LHCN-M2 (cell line): Measurements from ENCODE around the gene PPP4R2. TPM values are rescaled to one million over a fixed set of nuclear protein-coding genes. Genes with fewer than 3 reads are reported as not detected.

Experiments
- DNase-seq: peaks from one replicate; pipeline ENCODE4 v3.0.0-alpha.2; 2012; ENCODE audit warnings: low read depth
- polyA plus RNA-seq: library from polyadenylated mRNA; unstranded; fragments of >200 nt; gene quantifications from one replicate; pipeline ENCODE4 v1.2.1, GENCODE V29; 2012; ENCODE audit warnings: missing spikeins
- total RNA-seq: library from RNA; depleted of rRNA; stranded (reverse); fragments of >200 nt; gene quantifications from 2 replicates; pipeline ENCODE4 v1.2.3, GENCODE V29; 2014; rRNA removed

PPP4R2 gene
- 50.3 and 53.6 TPM in 2 replicates for total RNA-seq
- polyA plus RNA-seq = 17.0 TPM

- peak; percentile 87 for DNase-seq
Measured at GRCh38 chr3:72996473-72997333, at the start of gene PPP4R2. TSS of gene PPP4R2 (plus strand) at chr3:72996811. CDS start at chr3:72997038, 227 bp downstream.

- no peak for DNase-seq
Measured at GRCh38 chr3:72947715-72948490, 48.7 kb upstream of the PPP4R2 start.

GRCh38 chr3:72949016-72949415 is 47.6 kb upstream of the PPP4R2 start:
- no peak for DNase-seq

GRCh38 chr3:72950372-72950771 is 46.2 kb upstream of the PPP4R2 start:
- DNase-seq = no peak

- DNase-seq = no peak
Measured at GRCh38 chr3:72950801-72951200, 45.8 kb upstream of the PPP4R2 start.

- DNase-seq = no peak
Measured at GRCh38 chr3:72951259-72951722, 45.3 kb upstream of the PPP4R2 start.

- peak; percentile 20 for DNase-seq
Measured at GRCh38 chr3:72953325-72953956, 43.2 kb upstream of the PPP4R2 start.

GRCh38 chr3:72957297-72957696 is 39.3 kb upstream of the PPP4R2 start:
- DNase-seq = no peak

GRCh38 chr3:72959336-72959735 is 37.3 kb upstream of the PPP4R2 start:
- no peak for DNase-seq

GRCh38 chr3:72960812-72961518 is 35.6 kb upstream of the PPP4R2 start:
- peak; percentile 48 for DNase-seq

- no peak for DNase-seq
Measured at GRCh38 chr3:72961752-72962151, 34.9 kb upstream of the PPP4R2 start.

GRCh38 chr3:72962317-72962716 is 34.3 kb upstream of the PPP4R2 start:
- no peak for DNase-seq

GRCh38 chr3:72964633-72965032 is 32.0 kb upstream of the PPP4R2 start:
- no peak for DNase-seq

GRCh38 chr3:72968266-72968664 is 28.3 kb upstream of the PPP4R2 start:
- DNase-seq = no peak

GRCh38 chr3:72969766-72970165 is 26.8 kb upstream of the PPP4R2 start:
- peak; percentile 20 for DNase-seq

- no peak for DNase-seq
Measured at GRCh38 chr3:72970942-72971341, 25.7 kb upstream of the PPP4R2 start.

- DNase-seq = no peak
Measured at GRCh38 chr3:72972706-72973030, 23.9 kb upstream of the PPP4R2 start.

- no peak for DNase-seq
Measured at GRCh38 chr3:72973031-72973723, 23.4 kb upstream of the PPP4R2 start.

- DNase-seq = no peak
Measured at GRCh38 chr3:72973786-72974185, 22.8 kb upstream of the PPP4R2 start.

GRCh38 chr3:72974956-72975355 is 21.7 kb upstream of the PPP4R2 start:
- DNase-seq = no peak

GRCh38 chr3:72976281-72976741 is 20.3 kb upstream of the PPP4R2 start:
- peak; percentile 88 for DNase-seq
